GM12872 (cell line): ENCODE data around the gene GMDS.

Source experiments
- TF ChIP-seq, protein P1 (sequence below): IDR thresholded peaks from 3 replicates; pipeline ENCODE4 v1.5.1; 2011; ENCODE audit warnings: low read depth, mild to moderate bottlenecking, low read length, moderate library complexity; ENCODE audit not compliant: insufficient read depth

Gene GMDS

GRCh38 chr6:1781152-1781816 is 464.1 kb downstream of the GMDS start:
- TF ChIP-seq, protein P1, sequence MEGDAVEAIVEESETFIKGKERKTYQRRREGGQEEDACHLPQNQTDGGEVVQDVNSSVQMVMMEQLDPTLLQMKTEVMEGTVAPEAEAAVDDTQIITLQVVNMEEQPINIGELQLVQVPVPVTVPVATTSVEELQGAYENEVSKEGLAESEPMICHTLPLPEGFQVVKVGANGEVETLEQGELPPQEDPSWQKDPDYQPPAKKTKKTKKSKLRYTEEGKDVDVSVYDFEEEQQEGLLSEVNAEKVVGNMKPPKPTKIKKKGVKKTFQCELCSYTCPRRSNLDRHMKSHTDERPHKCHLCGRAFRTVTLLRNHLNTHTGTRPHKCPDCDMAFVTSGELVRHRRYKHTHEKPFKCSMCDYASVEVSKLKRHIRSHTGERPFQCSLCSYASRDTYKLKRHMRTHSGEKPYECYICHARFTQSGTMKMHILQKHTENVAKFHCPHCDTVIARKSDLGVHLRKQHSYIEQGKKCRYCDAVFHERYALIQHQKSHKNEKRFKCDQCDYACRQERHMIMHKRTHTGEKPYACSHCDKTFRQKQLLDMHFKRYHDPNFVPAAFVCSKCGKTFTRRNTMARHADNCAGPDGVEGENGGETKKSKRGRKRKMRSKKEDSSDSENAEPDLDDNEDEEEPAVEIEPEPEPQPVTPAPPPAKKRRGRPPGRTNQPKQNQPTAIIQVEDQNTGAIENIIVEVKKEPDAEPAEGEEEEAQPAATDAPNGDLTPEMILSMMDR = no peak

GRCh38 chr6:1780251-1780867 is 465.0 kb downstream of the GMDS start:
- TF ChIP-seq, protein P1 = no peak

DNA sequence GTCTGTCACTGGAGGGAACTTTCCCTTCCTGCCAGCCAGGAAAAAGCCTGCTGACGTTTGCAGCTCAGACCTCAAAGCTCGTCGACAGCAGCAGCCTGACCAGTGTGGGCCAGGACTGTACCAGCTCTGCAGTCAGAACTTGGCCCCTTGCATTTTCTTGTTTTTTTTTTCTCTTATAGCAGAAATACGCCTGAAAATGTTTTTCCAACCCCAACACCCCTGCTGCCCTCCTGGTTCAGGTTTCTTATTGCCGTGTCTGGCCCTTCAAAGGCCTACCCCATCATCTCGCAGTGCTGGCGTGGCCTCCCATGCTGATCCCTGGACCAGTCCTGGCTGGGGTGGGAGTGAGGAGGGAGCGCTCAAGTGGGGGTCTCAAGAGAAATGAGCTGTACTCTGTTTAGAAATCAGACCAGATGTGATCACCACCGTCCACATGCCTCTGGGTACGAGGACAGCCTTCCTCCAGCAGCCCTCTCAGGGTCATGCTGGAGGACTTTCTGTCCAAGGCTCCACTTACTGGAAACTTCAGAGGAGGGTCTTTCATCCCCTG is 466.6 kb downstream of the GMDS start:
- TF ChIP-seq, protein P1 = no peak

- TF ChIP-seq, protein P1 = no peak
Observed at GRCh38 chr6:1777921-1778685, 467.3 kb downstream of the GMDS start.

DNA sequence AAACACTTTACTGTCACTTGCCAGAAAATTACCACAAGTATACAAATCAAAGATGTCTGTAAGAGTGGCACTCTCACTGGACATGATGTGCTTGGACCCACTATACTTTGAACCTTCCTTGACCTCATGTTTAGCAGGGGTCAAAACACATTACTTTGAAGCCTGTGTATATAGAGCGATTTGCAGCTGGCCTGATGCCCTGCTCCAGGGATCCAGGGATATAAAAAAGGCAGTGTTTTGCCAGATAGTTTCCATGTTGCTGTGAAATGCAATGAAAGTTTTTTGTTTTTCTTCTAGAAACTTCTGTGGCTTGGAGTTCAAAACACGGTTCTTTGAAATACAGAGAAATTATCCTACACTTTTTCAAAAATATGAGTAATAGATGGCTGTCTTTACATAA is 470.0 kb downstream of the GMDS start:
- TF ChIP-seq, protein P1 = no peak

DNA sequence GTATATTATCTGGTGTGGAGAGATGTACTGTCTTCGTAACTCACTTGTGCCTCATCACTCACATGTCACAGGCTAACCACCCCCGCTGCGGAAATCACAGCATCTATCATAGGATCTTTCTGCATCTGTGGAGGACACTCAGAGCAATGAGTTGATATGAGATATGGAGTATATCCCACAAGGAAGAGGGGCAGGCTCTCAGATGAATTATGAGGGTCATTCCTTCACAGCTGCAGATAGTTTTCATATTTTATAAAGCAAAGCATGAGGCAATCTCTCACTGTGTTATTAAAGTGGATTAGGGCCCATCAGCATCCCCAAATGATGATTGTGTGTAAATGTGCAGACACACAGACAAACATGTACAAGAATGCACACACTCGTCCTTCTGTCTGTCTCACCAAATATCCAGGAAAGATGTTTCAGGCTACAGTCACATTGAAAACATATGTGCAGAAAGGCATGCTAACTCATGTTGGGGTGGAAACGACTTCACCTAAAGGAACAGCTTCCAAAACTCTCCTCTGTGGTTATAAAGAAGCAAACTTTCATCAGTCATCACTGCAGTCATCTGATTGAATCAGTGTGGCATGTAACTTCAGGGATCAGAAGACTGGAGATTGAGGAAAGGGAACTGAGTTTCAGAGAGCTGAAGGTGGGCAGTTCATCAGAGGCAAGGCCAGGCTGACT is 471.0 kb downstream of the GMDS start:
- TF ChIP-seq, protein P1 = no peak

DNA sequence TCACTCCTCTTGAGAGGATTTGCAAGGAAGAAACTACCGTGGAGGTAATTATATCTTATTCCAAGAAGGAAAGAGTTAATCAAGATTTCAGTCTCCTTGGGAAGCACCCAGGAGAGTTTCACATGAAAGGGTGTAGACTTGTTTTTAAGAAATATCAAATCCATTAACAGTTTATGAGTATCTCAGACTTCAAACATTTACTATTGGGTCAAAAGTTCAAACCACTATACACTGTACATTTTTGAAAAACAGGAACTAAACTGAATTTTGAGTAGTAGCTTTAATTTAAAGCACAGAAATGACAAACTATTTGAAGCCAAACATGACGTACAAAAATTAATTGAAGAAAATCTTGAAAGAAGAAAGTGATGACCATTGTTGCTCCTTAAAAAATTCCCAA is 471.7 kb downstream of the GMDS start:
- TF ChIP-seq, protein P1 = no peak
